HCT116 (cell line): Measurements from ENCODE around the gene CTNNA1. TPM values are rescaled to one million over a fixed set of nuclear protein-coding genes. Genes with fewer than 3 reads are reported as not detected.

ENCODE experiments used
- ATAC-seq: fragments of 200-7000 bp; cut with Tn5 transposase; 2 replicates; pipeline ENCODE4 v1.9.1; 2020; ENCODE audit warnings: mild to moderate bottlenecking, moderate library complexity
- BruUV-seq: library from RNA; stranded (reverse); fragments of 400-500 nt; replicated peaks from 2 replicates; lab custom pipeline; 2021; lab: Mats Ljungman, UMichigan
- CTCF ChIA-PET: fragments of 300-600 bp; sonication (Branson Sonifier 250); formaldehyde crosslinking; loops from one replicate; lab custom pipeline; 2021; ENCODE audit warnings: antibody characterized with exemption; lab: Charles Lee
- POLR2A ChIA-PET: fragments of 300-600, 350-600 bp; sonication (Branson Sonifier 250); formaldehyde crosslinking; loops from one replicate; lab custom pipeline; 2021; ENCODE audit warnings: antibody characterized with exemption; lab: Charles Lee
- RAD21 ChIA-PET, 2 experiments: fragments of 300-600 bp; sonication (Branson Sonifier 250); formaldehyde crosslinking; loops; one replicate each; lab custom pipeline; 2023; ENCODE audit warnings: low total read pairs in 2 of 2; ENCODE audit not compliant: uncharacterized antibody in 2 of 2, unreplicated experiment in 2 of 2, low non-redundant PET in 1 of 2; lab: Charles Lee
- DNase-seq: peaks from one replicate; pipeline ENCODE4 v3.0.0-alpha.2; 2010; ENCODE audit warnings: low read depth, low spot score
- H2AFZ ChIP-seq: fragments of 200-600 bp; shearing (Covaris generic), sonication (generic); 2 replicates; pipeline ENCODE4 v1.6.1; 2017; ENCODE audit warnings: low read depth, mixed run types, mixed read lengths, antibody characterized with exemption, low read length; ENCODE audit not compliant: poor library complexity, severe bottlenecking
- H3K27ac ChIP-seq: 2 replicates; pipeline ENCODE4 v1.5.1; 2012; ENCODE audit warnings: low read depth, low read length
- H3K27me3 ChIP-seq: fragments of 200-600 bp; sonication (generic); 2 replicates; pipeline ENCODE4 v1.6.1; 2016; ENCODE audit warnings: mixed run types, low read length, mixed read lengths; ENCODE audit not compliant: insufficient read depth
- H3K36me3 ChIP-seq, 2 experiments: fragments of 200-500 bp in 1 of 2; fragments of 200-600 bp in 1 of 2; sonication (Bioruptor generic) in 1 of 2; sonication (generic) in 1 of 2; 2 replicates each; pipeline versions ENCODE4 v1.5.1 to v1.6.1; 2014 to 2016; ENCODE audit warnings: low read length in 2 of 2, inconsistent platforms in 1 of 2, mixed read lengths in 1 of 2, mixed run types in 1 of 2; ENCODE audit not compliant: insufficient read depth in 2 of 2, control insufficient read depth in 1 of 2
- H3K4me1 ChIP-seq, 2 experiments: fragments of 200-600 bp in 1 of 2; sonication (generic) in 1 of 2; 2 replicates each; pipeline versions ENCODE4 v1.5.1 to v1.6.1; 2012 to 2017; ENCODE audit warnings: low read length in 2 of 2, inconsistent platforms in 1 of 2, mild to moderate bottlenecking in 1 of 2, mixed read lengths in 1 of 2, mixed run types in 1 of 2, moderate library complexity in 1 of 2; ENCODE audit not compliant: insufficient read depth in 2 of 2, control insufficient read depth in 1 of 2
- H3K4me2 ChIP-seq: fragments of 200-600 bp; sonication (generic); 2 replicates; pipeline ENCODE4 v1.6.1; 2017; ENCODE audit warnings: mixed run types, low read length, mixed read lengths
- H3K4me3 ChIP-seq, 2 experiments: fragments of 200-600 bp in 1 of 2; sonication (generic) in 1 of 2; replicated peaks in 1 of 2; 2 replicates each; pipeline ENCODE4 v1.5.1; 2011 to 2016; ENCODE audit warnings: low read length in 2 of 2, control low read depth in 1 of 2, low read depth in 1 of 2, mild to moderate bottlenecking in 1 of 2, mixed read lengths in 1 of 2, mixed run types in 1 of 2
- H3K79me2 ChIP-seq: fragments of 200-600 bp; sonication (generic); 2 replicates; pipeline ENCODE4 v1.6.1; 2017; ENCODE audit warnings: mild to moderate bottlenecking, mixed run types, low read length, moderate library complexity, mixed read lengths; ENCODE audit not compliant: insufficient read depth
- H3K9ac ChIP-seq: fragments of 200-600 bp; sonication (generic); 2 replicates; pipeline ENCODE4 v1.6.1; 2016; ENCODE audit warnings: low read length, mixed read lengths
- H3K9me2 ChIP-seq: fragments of 200-600 bp; sonication (generic), shearing (Covaris generic); 2 replicates; pipeline ENCODE4 v1.6.1; 2017; ENCODE audit warnings: mixed run types, mild to moderate bottlenecking, moderate library complexity; ENCODE audit not compliant: insufficient read depth
- H3K9me3 ChIP-seq, 2 experiments: fragments of 200-500 bp in 1 of 2; fragments of 200-600 bp in 1 of 2; sonication (Bioruptor generic) in 1 of 2; sonication (generic) in 1 of 2; 2 replicates each; pipeline ENCODE4 v1.6.1; 2014 to 2017; ENCODE audit warnings: low read length in 2 of 2, mixed read lengths in 2 of 2, inconsistent platforms in 1 of 2, low read depth in 1 of 2, mild to moderate bottlenecking in 1 of 2, mixed run types in 1 of 2, moderate library complexity in 1 of 2; ENCODE audit not compliant: control insufficient read depth in 1 of 2, insufficient read depth in 1 of 2
- H4K20me1 ChIP-seq: fragments of 200-600 bp; sonication (generic), shearing (Covaris generic); 2 replicates; pipeline ENCODE4 v1.6.1; 2017; ENCODE audit warnings: mixed run types, mild to moderate bottlenecking, moderate library complexity; ENCODE audit not compliant: insufficient read depth
- CBX3 ChIP-seq: IDR thresholded peaks from 2 replicates; pipeline ENCODE4 v1.6.1; 2012; ENCODE audit warnings: low read depth
- CEBPB ChIP-seq: IDR thresholded peaks from 2 replicates; pipeline ENCODE4 v1.6.1; 2012; ENCODE audit warnings: low read depth
- EGR1 ChIP-seq: IDR thresholded peaks from 2 replicates; pipeline ENCODE4 v1.6.1; 2012; ENCODE audit warnings: low read depth
- ELF1 ChIP-seq: IDR thresholded peaks from 2 replicates; pipeline ENCODE4 v1.6.1; 2012; ENCODE audit warnings: low read depth, borderline replicate concordance
- EZH2 ChIP-seq: fragments of 200-600 bp; sonication (generic); IDR thresholded peaks from 2 replicates; pipeline ENCODE4 v1.6.1; 2017; ENCODE audit warnings: antibody characterized with exemption, mixed run types
- FOSL1 ChIP-seq: IDR thresholded peaks from 2 replicates; pipeline ENCODE4 v1.6.1; 2012; ENCODE audit warnings: low read depth
- JUND ChIP-seq: IDR thresholded peaks from 2 replicates; pipeline ENCODE4 v1.6.1; 2012
- POLR2A ChIP-seq: IDR thresholded peaks from 2 replicates; pipeline ENCODE4 v1.7.0; 2011; ENCODE audit warnings: borderline replicate concordance; ENCODE audit not compliant: insufficient read depth, insufficient read length; ENCODE audit errors: extremely low read depth
- POLR2AphosphoS5 ChIP-seq: IDR thresholded peaks from 2 replicates; pipeline ENCODE4 v1.6.1; 2011; ENCODE audit warnings: mild to moderate bottlenecking, low read depth, low read length, moderate library complexity
- RAD21 ChIP-seq: IDR thresholded peaks from 2 replicates; pipeline ENCODE4 v1.6.1; 2012; ENCODE audit warnings: low read depth, mild to moderate bottlenecking
- SIN3A ChIP-seq: IDR thresholded peaks from 2 replicates; pipeline ENCODE4 v1.6.1; 2012; ENCODE audit warnings: low read depth
- SP1 ChIP-seq: IDR thresholded peaks from 2 replicates; pipeline ENCODE4 v1.6.1; 2012; ENCODE audit warnings: low read depth
- SRF ChIP-seq: IDR thresholded peaks from 2 replicates; pipeline ENCODE4 v1.6.1; 2012; ENCODE audit warnings: low read depth
- TCF7L2 ChIP-seq: IDR thresholded peaks from 2 replicates; pipeline ENCODE4 v1.7.0; 2011; ENCODE audit warnings: borderline replicate concordance, inconsistent platforms; ENCODE audit not compliant: insufficient read depth, insufficient read length; ENCODE audit errors: extremely low read depth
- YY1 ChIP-seq: IDR thresholded peaks from 2 replicates; pipeline ENCODE4 v1.6.1; 2011; ENCODE audit warnings: low read length, low read depth, moderate library complexity, mild to moderate bottlenecking; ENCODE audit not compliant: insufficient replicate concordance; ENCODE audit errors: extremely low read depth
- ZFX ChIP-seq: fragments of 450-650 bp; IDR thresholded peaks from 2 replicates; pipeline ENCODE4 v1.6.1; 2017
- intact Hi-C: fragments of 100-400 bp; cut with micrococcal nuclease; formaldehyde crosslinking; loops from 2 replicates; pipeline ENCODE4 v1.10.0; 2022
- total RNA-seq: library from RNA; stranded (reverse); gene quantifications from one replicate; pipeline ENCODE4 v1.2.1, GENCODE V29; 2021; ENCODE audit not compliant: unreplicated experiment
- TF ChIP-seq, protein P1 (sequence below): IDR thresholded peaks from 2 replicates; pipeline ENCODE4 v1.6.1; 2012; ENCODE audit warnings: low read depth
- TF ChIP-seq, protein P2 (sequence below): IDR thresholded peaks from 2 replicates; pipeline ENCODE4 v1.6.1; 2012
- TF ChIP-seq, protein P3 (sequence below): IDR thresholded peaks from 2 replicates; pipeline ENCODE4 v1.6.1; 2012

The CTNNA1 gene
- total RNA-seq, 1 experiment from 2014 or later = 313 TPM

GRCh38 chr5:138732933-138733332, 20.3 kb upstream of the CTNNA1 start (continued):
- TF ChIP-seq, protein P1, sequence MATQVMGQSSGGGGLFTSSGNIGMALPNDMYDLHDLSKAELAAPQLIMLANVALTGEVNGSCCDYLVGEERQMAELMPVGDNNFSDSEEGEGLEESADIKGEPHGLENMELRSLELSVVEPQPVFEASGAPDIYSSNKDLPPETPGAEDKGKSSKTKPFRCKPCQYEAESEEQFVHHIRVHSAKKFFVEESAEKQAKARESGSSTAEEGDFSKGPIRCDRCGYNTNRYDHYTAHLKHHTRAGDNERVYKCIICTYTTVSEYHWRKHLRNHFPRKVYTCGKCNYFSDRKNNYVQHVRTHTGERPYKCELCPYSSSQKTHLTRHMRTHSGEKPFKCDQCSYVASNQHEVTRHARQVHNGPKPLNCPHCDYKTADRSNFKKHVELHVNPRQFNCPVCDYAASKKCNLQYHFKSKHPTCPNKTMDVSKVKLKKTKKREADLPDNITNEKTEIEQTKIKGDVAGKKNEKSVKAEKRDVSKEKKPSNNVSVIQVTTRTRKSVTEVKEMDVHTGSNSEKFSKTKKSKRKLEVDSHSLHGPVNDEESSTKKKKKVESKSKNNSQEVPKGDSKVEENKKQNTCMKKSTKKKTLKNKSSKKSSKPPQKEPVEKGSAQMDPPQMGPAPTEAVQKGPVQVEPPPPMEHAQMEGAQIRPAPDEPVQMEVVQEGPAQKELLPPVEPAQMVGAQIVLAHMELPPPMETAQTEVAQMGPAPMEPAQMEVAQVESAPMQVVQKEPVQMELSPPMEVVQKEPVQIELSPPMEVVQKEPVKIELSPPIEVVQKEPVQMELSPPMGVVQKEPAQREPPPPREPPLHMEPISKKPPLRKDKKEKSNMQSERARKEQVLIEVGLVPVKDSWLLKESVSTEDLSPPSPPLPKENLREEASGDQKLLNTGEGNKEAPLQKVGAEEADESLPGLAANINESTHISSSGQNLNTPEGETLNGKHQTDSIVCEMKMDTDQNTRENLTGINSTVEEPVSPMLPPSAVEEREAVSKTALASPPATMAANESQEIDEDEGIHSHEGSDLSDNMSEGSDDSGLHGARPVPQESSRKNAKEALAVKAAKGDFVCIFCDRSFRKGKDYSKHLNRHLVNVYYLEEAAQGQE = no peak
- no peak for TF ChIP-seq CEBPB
- TF ChIP-seq SRF = no peak
- no peak for TF ChIP-seq EGR1

DNA sequence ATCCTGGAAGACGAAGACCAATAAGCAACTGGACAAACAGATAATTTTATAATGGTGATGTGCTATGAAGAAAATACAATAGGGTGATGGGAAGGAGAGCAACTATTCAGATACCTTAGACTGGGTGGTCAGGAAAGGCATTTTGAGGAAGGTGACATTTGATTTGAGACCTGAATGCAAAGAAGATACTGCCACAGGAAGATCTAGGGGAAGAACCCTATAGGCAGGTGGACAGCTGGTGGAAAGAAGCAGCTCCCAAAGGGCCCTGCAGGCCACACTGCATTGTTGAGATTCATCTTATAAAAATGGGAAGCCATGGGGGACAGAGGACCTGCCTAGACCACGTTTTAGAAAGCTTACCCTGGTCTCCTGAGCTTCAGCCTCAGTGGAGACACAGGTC, 19.7 kb upstream of the CTNNA1 start:
- ChIA-PET RAD21 (no interaction called here), CTCF (no interaction called here), POLR2A (no interaction called here)
- H3K9ac ChIP-seq = no peak overlapping the region
- H3K79me2 ChIP-seq = no peaks in the 10 kb centered on the region
- no peak overlapping the region for H3K4me2 ChIP-seq
- H3K36me3 ChIP-seq = no peaks in the 10 kb centered on the region
- H3K27me3 ChIP-seq = no peaks in the 10 kb centered on the region
- no TSS peak for BruUV-seq
- H2AFZ ChIP-seq = no peak overlapping the region
- ATAC-seq (no peak), DNase-seq (no peak)
- H3K9me3 ChIP-seq = no peaks in the 10 kb centered on the region
- no peaks in the 10 kb centered on the region for H4K20me1 ChIP-seq
- intact Hi-C loops = no loop called here
- H3K4me3 ChIP-seq = no peak overlapping the region
- H3K9me2 ChIP-seq = no peaks in the 10 kb centered on the region
- peaks cover 0 to 3% of the 10 kb centered on the region in 2 experiments; a peak in 3 of 4 replicates for H3K4me1 ChIP-seq
- H3K27ac ChIP-seq = no peak overlapping the region
- TF ChIP-seq SIN3A (no peak), YY1 (no peak), ELF1 (no peak), POLR2AphosphoS5 (no peak), RAD21 (no peak), TCF7L2 (no peak), FOSL1 (no peak), CBX3 (no peak), POLR2A (no peak), EZH2 (no peak), ZFX (no peak), SP1 (no peak), JUND (no peak)
- TF ChIP-seq, protein P1 = no peak
- TF ChIP-seq, protein P2, sequence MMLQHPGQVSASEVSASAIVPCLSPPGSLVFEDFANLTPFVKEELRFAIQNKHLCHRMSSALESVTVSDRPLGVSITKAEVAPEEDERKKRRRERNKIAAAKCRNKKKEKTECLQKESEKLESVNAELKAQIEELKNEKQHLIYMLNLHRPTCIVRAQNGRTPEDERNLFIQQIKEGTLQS = no peak
- TF ChIP-seq, protein P3, sequence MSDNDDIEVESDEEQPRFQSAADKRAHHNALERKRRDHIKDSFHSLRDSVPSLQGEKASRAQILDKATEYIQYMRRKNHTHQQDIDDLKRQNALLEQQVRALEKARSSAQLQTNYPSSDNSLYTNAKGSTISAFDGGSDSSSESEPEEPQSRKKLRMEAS = no peak
